Stimulated activated CD4-positive, alpha-beta T cell treated with anti-CD3 and anti-CD28 coated beads, Interleukin-15, amount 100 ng/mL, for 24 hours (primary cell): ENCODE data around the gene GPR31.

Experiments used
- DNase-seq: peaks from one replicate; pipeline ENCODE4 v3.0.0-alpha.2; 2020

Gene GPR31

DNA sequence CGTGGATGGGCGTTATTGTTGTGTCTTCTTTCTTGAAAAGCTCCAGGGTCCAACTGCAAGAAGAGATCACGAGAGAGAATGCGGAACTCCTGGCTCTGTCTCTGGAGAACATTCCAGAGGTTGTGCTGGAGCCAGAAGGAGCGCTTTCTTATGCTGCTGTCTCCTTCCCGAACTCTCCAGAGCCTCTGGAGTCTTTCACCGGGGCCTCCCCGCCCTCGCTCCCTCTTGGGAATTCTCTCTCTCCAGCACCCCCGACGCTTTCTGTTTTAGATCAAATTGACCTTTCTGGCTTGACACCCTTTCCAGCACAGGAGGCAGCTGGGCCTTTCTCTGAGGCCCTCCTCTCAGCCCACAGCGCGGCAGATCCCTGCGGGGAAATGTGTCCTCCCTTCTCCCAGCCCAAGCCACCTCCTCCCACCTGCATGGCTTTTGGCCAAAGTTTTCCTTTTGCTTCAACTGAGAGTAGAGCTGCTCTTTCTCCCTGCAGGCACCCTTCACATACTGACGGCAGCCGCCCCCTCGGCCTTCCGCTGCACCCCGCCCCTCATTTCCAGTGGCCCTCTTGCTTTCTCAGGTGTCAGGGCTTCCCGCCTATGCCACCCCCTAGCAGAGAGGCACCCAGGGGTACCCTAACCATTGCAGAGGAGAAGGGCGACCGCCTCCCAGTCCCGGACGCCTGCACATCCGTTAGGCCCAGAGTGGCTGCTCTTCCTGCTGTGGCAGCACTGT lies 41.5 kb downstream of the GPR31 start:
- DNase-seq: no peak

DNA sequence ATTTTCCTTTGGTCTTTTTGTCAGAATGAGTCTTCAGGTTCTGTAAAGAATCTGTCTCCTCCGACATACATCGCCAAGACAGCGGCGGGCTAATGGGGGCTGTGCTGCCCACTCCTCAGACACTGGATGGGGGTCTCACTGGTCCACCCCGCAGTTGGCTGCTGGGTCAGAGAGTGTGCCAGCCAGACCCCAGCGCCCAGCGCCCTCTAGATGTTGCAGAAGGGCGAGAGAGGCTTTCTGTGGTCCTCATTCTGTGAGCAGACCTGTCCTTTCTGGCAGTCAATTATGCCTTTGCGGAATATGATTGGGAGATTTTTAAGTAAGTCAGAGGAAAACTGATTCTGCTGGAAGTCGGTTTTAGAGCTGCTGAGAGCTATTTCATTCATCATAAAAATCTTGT lies 42.7 kb downstream of the GPR31 start:
- DNase-seq: no peak

DNA sequence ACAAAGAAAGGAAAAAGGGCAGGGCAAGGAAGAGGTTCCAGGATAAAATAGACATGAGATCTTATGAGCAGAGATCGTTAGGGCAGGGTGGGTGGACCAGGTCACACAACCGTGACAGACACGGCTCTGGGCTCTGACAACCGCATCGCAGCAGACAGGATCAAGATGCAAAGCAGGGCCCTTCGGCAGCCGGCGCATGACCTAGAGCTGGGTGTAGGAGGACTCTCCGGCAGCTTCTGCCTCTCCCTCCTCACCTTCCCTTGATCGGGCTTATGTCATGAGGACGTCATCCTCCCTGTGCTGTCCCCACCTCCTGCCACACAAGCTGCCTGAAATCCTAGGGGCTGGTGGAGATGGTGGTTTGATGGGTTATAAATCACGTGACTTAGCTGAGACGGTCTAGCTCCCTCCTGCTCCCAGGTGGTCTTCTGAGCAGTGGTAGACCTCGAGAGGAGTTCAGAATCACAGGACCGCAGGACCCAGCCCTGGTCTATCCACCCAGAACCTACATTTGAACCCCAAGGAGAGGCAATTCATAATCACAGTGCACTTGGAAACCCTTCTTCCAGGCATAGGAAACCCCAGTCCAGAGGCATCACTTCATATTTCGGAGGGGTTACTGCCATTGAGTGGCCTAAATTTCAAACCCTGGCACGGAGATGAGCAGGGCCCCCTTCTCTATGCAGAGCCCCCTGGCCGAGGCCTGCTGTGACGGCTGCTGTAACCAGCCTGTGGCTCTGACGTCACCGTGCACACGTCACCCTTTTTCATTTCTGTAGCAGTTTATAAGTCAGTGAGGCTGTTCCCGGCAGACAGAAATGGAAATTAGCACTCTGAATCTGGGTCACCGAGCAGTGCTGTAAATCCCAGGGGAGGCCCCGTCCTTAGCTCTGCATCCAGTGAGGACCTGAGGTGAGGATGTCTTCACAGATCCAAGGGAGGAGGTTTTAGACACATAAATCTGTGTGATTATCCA lies 43.6 kb downstream of the GPR31 start:
- peak; percentile 68 for DNase-seq

DNA sequence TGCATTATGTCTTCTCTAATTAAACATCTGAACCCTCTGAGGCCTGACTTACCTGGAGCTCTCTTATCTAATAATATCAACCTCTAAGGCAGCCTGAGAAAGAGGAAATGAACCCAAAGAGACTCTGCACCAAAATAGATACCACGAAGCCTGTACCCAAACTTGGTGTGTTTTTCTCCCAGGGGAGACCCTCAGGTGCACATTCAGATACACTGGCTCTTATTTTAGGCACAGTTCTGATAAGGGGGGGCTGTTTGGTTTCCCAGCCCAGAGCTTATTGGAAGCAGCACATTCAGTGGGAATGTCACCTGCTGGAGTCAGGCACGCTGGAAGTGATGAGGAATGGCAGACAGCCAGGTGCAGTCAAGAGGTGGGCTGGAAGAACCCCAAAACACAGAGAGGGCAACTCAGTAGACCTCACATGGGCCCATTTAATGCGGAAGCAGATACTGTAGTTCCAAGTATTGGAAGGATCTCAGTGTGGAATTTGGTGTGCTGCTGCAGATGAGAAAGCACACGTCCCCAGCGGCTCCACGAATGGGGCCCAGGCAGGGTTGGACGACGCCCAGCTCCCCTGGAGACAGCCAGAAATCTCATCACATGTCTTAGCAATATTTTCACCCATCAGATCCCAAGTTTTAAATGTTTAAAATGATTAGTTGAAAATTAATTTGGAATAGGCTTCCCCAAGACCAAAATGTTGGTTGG lies 44.6 kb downstream of the GPR31 start:
- DNase-seq: no peak

DNA sequence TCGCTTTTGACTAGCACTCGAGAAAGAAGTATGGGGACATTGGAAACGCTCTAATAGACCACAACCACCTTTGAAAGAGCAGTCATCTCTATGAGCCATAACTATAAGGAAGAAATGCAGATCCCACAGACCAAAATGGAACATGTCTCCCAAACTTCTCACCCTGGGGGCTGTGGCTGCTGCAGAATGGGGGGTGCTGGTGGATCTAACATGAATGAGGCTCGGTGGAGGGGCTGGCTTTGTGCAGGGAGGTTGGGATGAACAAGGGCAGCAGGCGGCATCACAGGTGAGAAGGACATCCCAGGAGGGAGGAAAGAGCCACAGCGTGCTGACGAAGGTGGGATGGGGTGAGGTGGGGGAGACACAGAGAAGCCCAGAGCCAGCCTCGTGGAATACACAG lies 45.4 kb downstream of the GPR31 start:
- no peak for DNase-seq

DNA sequence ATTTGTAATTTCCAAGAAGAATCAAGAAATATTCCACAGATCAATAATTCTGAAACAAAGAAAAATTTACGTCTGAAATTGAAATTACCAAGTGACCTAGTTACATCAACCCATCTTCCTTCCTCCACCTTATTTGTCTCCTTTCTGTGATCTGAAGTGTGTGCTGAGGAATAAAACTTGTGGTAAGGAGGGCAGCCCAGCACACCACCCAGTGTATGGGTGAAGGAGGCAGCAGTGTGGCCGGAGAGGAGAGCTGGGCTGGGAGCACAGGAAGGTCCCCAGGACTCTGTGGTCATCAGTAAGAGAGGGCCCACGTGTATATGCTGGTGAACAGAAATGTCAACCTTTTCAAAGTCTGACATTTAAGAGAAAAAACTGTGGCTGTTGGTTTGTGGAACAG lies 46.2 kb downstream of the GPR31 start:
- DNase-seq: no peak

DNA sequence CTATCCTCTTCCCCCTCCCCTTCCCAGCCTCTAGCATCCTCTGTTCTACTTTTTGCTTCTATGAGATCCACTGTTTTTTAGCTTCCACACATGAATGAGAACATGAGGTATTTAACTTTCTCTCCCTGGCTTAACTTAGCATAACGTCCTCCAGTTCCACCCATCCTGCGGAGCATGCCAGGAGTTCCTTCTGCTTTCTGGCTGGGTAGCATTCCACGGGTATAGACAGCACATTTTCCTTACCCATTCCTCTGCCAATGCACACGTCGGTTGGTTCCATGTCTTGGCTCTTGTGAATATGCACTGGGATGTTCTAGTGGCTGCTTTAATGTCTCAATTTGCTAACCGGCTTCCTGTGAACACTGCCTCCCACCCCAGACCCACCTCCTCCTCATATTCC lies 48.1 kb downstream of the GPR31 start:
- no peak for DNase-seq

DNA sequence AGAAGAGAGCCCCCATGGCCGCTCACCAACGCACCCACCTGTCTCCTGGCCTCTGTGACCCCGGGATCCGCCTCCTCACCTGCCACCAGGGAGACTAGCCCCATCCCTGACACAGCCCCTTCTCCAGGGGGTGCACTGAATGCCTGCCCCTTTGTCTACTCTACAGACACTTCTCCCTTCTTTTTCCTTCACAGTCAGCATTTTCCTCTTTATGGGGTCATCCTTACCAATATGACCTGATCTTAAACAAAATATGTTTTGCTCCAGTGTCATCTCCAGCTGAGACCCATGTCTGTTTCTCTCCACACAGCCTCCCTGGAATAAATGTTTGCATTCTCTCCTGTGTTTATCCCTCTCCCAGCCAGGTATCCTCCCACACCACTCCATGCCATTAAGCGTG lies 49.5 kb downstream of the GPR31 start:
- no peak for DNase-seq

DNA sequence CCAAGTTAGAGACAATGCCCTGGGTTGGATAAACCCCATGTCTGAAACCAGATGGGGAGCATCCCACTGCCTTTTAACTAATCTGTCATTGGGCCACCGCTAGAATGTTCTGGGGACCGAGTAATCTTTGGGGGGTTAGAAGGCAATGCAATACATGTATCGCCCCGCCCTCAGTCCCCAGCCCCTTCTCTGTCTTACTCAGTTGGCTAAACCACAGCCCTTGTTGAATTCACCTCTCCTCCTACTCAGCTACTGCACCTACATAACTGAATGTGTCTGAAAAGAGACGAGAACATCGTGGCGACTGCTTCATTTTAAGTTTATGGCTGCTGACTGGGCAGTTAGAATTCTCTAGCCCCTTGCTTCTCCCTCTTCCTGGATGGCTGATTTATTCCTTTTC lies 50.0 kb downstream of the GPR31 start:
- DNase-seq: no peak

DNA sequence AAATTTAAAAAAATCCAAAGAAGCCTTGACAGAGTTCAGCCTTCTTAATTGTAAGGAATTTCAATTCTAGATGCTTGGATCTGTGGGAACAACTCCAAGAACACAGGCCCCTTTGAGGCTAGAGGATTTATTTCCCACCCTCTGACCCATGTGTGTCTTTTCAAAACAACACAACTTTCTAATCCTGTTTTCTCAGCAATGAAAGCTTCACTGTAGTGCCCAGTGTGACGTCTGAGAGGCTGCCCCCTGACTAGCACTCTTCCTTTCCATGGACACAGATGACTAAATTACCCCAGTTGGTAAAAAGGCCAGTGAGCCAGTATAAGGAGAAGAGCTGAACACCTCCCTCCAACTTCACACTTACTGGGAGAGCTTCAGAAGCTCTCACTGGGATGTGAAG lies 51.4 kb downstream of the GPR31 start:
- DNase-seq: no peak
